ENCODE data around the gene MAMDC2. TPM values are rescaled to one million over a fixed set of nuclear protein-coding genes. Genes with fewer than 3 reads are reported as not detected.

Gene MAMDC2
- polyA plus RNA-seq, 2 of the 4 experiments (the other 2 are of a cell fraction), result 0.30 to 0.34 TPM

GRCh38 chr9:70065572-70065971, 21.9 kb downstream of the MAMDC2 start:
- H3K9me3 ChIP-seq, result no peaks in the 10 kb centered on the region
- whole genome bisulfite sequencing (ENCODE audit: missing lambda C conversion rate), result 6% methylated on average over 2 of the region's 2 CpGs
- FAIRE-seq (no peak), ATAC-seq (no peak), DNase-seq (ENCODE audit: low read depth in 1 of 2, low spot score in 1 of 2) (no peak)
- CTCF ChIA-PET, result no interaction called here
- H3K4me2 ChIP-seq, result no peak overlapping the region
- H3K4me1 ChIP-seq, result no peaks in the 10 kb centered on the region
- no peak overlapping the region for H3K27ac ChIP-seq
- TF ChIP-seq GATA3 (IDR thresholded peaks at IDR 0.05; ENCODE audit: borderline replicate concordance) (no peak), POLR2A (IDR thresholded peaks at IDR 0.05; ENCODE audit: low read length) (no peak), JUNB (IDR thresholded peaks at IDR 0.05) (no peak)
- POLR2A ChIA-PET, result no interaction called here
- no peak overlapping the region for H3K4me3 ChIP-seq

GRCh38 chr9:70066418-70066817, 22.8 kb downstream of the MAMDC2 start:
- Histone ChIP-seq H3K4me3 (no peak overlapping the region), H3K27ac (no peak overlapping the region), H3K4me1 (no peaks in the 10 kb centered on the region), H3K4me2 (no peak overlapping the region), H3K9me3 (no peaks in the 10 kb centered on the region)
- no peak for ATAC-seq
- no peak for FAIRE-seq
- ChIA-PET CTCF (interaction anchor here (1.2 to 1.5 kb wide), 2 partner anchors 22 to 47 kb away, joined by 6 read pairs; no protein-coding TSS in a partner anchor), POLR2A (no interaction called here)
- DNase-seq (ENCODE audit: low read depth in 1 of 2, low spot score in 1 of 2), result no peak
- no peak for TF ChIP-seq RCOR1 (IDR thresholded peaks at IDR 0.05; ENCODE audit: low read depth, low read length)
- WGBS (ENCODE audit: missing lambda C conversion rate), result 14% methylated on average over 4 of the region's 4 CpGs

DNA sequence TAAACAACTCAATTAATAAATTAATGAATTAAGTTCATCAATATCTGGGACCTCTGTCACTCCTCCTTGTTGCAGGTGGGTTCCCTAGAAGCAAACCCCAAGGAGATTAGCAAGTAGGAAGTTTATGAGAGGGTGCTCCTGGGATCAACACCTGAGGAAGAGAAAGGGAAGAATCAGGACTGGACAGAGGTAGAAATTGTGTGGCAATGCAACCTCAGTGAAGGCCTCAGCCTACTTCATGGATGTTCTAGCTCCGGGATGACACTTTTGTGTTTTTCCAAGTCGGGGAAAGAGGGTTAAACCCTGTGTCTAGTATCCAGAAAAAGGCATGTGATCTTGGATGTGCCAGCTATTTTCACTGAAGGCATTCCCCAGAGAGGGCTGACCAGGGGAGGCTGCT, 23.2 kb downstream of the MAMDC2 start:
- Histone ChIP-seq H3K4me1 (no peaks in the 10 kb centered on the region), H3K4me2 (no peak overlapping the region), H3K4me3 (no peak overlapping the region), H3K27ac (no peak overlapping the region), H3K9me3 (no peaks in the 10 kb centered on the region)
- no peak for TF ChIP-seq ELK1 (IDR thresholded peaks at IDR 0.05; ENCODE audit: low read depth, low read length)
- TF ChIP-seq KDM1A (IDR thresholded peaks at IDR 0.05; ENCODE audit: low read depth), result no peak
- no peak for TF ChIP-seq FOSB (CRISPR knock-in tag; IDR thresholded peaks at IDR 0.05)
- TF ChIP-seq MAFK (IDR thresholded peaks at IDR 0.05; ENCODE audit: partially characterized antibody), result no peak
- no peak for TF ChIP-seq E2F6 (IDR thresholded peaks at IDR 0.05; ENCODE audit: borderline replicate concordance, low read depth)
- TF ChIP-seq, protein P1, sequence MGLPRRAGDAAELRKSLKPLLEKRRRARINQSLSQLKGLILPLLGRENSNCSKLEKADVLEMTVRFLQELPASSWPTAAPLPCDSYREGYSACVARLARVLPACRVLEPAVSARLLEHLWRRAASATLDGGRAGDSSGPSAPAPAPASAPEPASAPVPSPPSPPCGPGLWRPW (IDR thresholded peaks at IDR 0.05), result no peak
- no peak for TF ChIP-seq CBX2 (IDR thresholded peaks at IDR 0.05; ENCODE audit: borderline replicate concordance, low read depth)
- no peak for TF ChIP-seq ZFP36 (IDR thresholded peaks at IDR 0.05; ENCODE audit: borderline replicate concordance, partially characterized antibody)
- TF ChIP-seq MYC (IDR thresholded peaks at IDR 0.05; ENCODE audit: borderline replicate concordance, low read length), result no peak
- no peak for TF ChIP-seq KDM5A (IDR thresholded peaks at IDR 0.05)
- TF ChIP-seq HEYL (CRISPR knock-in tag; IDR thresholded peaks at IDR 0.05), result no peak
- TF ChIP-seq EHF (CRISPR knock-in tag; IDR thresholded peaks at IDR 0.05), result no peak
- no peak for TF ChIP-seq ZNF302 (CRISPR knock-in tag; IDR thresholded peaks at IDR 0.05)
- TF ChIP-seq, protein P2, sequence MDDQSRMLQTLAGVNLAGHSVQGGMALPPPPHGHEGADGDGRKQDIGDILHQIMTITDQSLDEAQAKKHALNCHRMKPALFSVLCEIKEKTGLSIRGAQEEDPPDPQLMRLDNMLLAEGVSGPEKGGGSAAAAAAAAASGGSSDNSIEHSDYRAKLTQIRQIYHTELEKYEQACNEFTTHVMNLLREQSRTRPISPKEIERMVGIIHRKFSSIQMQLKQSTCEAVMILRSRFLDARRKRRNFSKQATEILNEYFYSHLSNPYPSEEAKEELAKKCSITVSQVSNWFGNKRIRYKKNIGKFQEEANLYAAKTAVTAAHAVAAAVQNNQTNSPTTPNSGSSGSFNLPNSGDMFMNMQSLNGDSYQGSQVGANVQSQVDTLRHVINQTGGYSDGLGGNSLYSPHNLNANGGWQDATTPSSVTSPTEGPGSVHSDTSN (IDR thresholded peaks at IDR 0.05), result no peak
- no peak for DNase-seq (ENCODE audit: low read depth in 1 of 2, low spot score in 1 of 2)
- WGBS (ENCODE audit: missing lambda C conversion rate), result 5% methylated on average over 2 of the region's 2 CpGs
- ChIA-PET CTCF (interaction anchor here (1.2 to 1.5 kb wide), 2 partner anchors 22 to 47 kb away, joined by 6 read pairs; no protein-coding TSS in a partner anchor), POLR2A (no interaction called here)
- ATAC-seq, result no peak
- no peak for FAIRE-seq

- ATAC-seq (no peak), FAIRE-seq (no peak), DNase-seq (ENCODE audit: low read depth in 1 of 2, low spot score in 1 of 2) (no peak)
- no peaks in the 10 kb centered on the region for H3K9me3 ChIP-seq
- TF ChIP-seq HDAC2 (IDR thresholded peaks at IDR 0.05) (no peak), CBX8 (IDR thresholded peaks at IDR 0.05) (no peak), KDM5A (IDR thresholded peaks at IDR 0.05) (no peak), ZNF302 (CRISPR knock-in tag; IDR thresholded peaks at IDR 0.05) (no peak)
- TF ChIP-seq, protein P3, sequence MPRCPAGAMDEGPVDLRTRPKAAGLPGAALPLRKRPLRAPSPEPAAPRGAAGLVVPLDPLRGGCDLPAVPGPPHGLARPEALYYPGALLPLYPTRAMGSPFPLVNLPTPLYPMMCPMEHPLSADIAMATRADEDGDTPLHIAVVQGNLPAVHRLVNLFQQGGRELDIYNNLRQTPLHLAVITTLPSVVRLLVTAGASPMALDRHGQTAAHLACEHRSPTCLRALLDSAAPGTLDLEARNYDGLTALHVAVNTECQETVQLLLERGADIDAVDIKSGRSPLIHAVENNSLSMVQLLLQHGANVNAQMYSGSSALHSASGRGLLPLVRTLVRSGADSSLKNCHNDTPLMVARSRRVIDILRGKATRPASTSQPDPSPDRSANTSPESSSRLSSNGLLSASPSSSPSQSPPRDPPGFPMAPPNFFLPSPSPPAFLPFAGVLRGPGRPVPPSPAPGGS (IDR thresholded peaks at IDR 0.05), result no peak
- no peak overlapping the region for H3K27ac ChIP-seq
- H3K4me3 ChIP-seq, result no peak overlapping the region
- H3K4me2 ChIP-seq, result no peak overlapping the region
- POLR2A ChIA-PET, result no interaction called here
- CTCF ChIA-PET, result interaction anchor here (0.8 kb wide), 1 partner anchor 25 kb away, joined by 3 read pairs; no protein-coding TSS in a partner anchor
- 50% methylated on average over 3 of the region's 3 CpGs for WGBS (ENCODE audit: missing lambda C conversion rate)
- H3K4me1 ChIP-seq, result no peaks in the 10 kb centered on the region
Observed at GRCh38 chr9:70069704-70070103, 26.1 kb downstream of the MAMDC2 start.
